HL-60 (cell line): ENCODE results near the gene BCAT1.

Experiments
- DNase-seq, 2 experiments: peaks; one replicate each; pipeline ENCODE4 v3.0.0-alpha.2; 2010 to 2020; ENCODE audit warnings: low read depth in 1 of 2, low spot score in 1 of 2
- H3K27ac ChIP-seq: fragments of 250-450 bp; sonication (Bioruptor Pico); replicated peaks from 2 replicates; pipeline ENCODE4 v1.5.1; 2020; ENCODE audit warnings: mild to moderate bottlenecking, moderate library complexity
- H3K27me3 ChIP-seq: fragments of 250-450 bp; sonication (Bioruptor Pico); 2 replicates; pipeline ENCODE4 v1.5.1; 2021; ENCODE audit warnings: mild to moderate bottlenecking, moderate library complexity; ENCODE audit not compliant: insufficient read depth, poor library complexity, severe bottlenecking
- H3K4me3 ChIP-seq: replicated peaks from 2 replicates; pipeline ENCODE4 v1.5.1; 2011; ENCODE audit warnings: mild to moderate bottlenecking, control low read depth, low read length; ENCODE audit not compliant: insufficient read depth
- GABPA ChIP-seq: IDR thresholded peaks from 2 replicates; pipeline ENCODE4 v1.6.1; 2012; ENCODE audit warnings: low read depth
- POLR2AphosphoS5 ChIP-seq: IDR thresholded peaks from 2 replicates; pipeline ENCODE4 v1.6.1; 2012; ENCODE audit warnings: low read depth
- SPI1 ChIP-seq: IDR thresholded peaks from 2 replicates; pipeline ENCODE4 v1.6.1; 2012; ENCODE audit warnings: low read depth, mild to moderate bottlenecking, borderline replicate concordance
- TF ChIP-seq, protein P1 (sequence below): IDR thresholded peaks from 2 replicates; pipeline ENCODE4 v1.6.1; 2012; ENCODE audit warnings: low read depth; ENCODE audit not compliant: insufficient replicate concordance
- TF ChIP-seq, protein P2 (sequence below): IDR thresholded peaks from one replicate; pipeline ENCODE4 v1.5.1; 2011; ENCODE audit warnings: low read length, control low read depth, inconsistent platforms; ENCODE audit not compliant: insufficient read depth

BCAT1 gene

DNA sequence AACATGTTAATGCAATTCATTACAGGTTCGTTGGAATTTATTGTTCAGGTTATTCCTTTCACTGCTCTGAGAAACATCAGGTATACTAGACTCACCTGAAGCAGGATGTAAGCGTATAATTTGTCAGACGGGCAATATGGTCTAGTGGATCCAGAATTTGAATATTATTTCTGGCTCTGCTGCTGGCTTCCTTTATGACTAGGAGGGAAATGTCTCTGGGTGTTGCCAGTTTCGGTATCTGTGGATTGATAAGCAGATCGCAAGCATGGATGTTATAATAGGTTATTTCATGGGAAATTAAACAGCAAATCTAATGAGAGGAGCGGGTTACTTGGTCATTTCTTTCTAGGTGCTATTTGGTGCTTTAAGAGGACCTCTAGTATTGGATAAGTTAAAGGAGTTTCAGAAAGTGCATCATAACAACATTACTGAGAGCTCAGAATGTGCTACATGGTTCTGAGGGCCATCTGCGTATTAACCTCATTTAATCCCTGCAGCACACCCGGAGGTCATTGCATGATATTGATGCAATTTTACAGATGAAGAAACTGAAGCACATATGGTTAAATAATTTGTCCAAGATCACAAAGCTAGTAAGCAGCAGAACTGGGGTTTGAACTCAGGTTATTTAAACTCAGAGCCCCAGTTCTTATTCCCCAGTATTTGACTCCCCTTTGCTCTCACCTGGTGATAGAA, 47.3 kb upstream of the BCAT1 start:
- Histone ChIP-seq H3K27ac (no peak overlapping the region), H3K27me3 (no peaks in the 10 kb centered on the region), H3K4me3 (no peak overlapping the region)
- DNase-seq: no peak
- TF ChIP-seq SPI1 (no peak), GABPA (no peak), POLR2AphosphoS5 (no peak)
- TF ChIP-seq, protein P1, sequence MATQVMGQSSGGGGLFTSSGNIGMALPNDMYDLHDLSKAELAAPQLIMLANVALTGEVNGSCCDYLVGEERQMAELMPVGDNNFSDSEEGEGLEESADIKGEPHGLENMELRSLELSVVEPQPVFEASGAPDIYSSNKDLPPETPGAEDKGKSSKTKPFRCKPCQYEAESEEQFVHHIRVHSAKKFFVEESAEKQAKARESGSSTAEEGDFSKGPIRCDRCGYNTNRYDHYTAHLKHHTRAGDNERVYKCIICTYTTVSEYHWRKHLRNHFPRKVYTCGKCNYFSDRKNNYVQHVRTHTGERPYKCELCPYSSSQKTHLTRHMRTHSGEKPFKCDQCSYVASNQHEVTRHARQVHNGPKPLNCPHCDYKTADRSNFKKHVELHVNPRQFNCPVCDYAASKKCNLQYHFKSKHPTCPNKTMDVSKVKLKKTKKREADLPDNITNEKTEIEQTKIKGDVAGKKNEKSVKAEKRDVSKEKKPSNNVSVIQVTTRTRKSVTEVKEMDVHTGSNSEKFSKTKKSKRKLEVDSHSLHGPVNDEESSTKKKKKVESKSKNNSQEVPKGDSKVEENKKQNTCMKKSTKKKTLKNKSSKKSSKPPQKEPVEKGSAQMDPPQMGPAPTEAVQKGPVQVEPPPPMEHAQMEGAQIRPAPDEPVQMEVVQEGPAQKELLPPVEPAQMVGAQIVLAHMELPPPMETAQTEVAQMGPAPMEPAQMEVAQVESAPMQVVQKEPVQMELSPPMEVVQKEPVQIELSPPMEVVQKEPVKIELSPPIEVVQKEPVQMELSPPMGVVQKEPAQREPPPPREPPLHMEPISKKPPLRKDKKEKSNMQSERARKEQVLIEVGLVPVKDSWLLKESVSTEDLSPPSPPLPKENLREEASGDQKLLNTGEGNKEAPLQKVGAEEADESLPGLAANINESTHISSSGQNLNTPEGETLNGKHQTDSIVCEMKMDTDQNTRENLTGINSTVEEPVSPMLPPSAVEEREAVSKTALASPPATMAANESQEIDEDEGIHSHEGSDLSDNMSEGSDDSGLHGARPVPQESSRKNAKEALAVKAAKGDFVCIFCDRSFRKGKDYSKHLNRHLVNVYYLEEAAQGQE: no peak
- TF ChIP-seq, protein P2, sequence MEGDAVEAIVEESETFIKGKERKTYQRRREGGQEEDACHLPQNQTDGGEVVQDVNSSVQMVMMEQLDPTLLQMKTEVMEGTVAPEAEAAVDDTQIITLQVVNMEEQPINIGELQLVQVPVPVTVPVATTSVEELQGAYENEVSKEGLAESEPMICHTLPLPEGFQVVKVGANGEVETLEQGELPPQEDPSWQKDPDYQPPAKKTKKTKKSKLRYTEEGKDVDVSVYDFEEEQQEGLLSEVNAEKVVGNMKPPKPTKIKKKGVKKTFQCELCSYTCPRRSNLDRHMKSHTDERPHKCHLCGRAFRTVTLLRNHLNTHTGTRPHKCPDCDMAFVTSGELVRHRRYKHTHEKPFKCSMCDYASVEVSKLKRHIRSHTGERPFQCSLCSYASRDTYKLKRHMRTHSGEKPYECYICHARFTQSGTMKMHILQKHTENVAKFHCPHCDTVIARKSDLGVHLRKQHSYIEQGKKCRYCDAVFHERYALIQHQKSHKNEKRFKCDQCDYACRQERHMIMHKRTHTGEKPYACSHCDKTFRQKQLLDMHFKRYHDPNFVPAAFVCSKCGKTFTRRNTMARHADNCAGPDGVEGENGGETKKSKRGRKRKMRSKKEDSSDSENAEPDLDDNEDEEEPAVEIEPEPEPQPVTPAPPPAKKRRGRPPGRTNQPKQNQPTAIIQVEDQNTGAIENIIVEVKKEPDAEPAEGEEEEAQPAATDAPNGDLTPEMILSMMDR: no peak

DNA sequence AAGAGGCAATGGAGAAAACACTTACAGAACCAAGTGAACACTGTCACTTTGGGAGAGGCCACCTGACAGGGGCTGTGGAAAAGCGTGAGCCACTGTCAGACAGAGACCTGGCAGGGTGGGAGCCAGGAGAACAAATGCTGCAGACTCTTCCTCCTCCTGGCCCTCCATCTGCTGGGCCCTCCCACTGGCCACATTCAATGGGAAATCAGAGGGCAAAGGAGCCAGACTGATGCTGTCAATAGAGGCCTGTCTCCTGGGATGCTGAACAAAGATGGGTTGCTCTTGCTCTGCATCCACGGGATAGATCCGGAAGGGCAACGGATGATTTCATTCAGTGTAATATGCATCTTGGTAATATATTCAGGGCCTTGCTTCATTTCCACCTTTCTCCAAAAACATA, 44.9 kb upstream of the BCAT1 start:
- no peak overlapping the region for H3K27ac ChIP-seq
- no peaks in the 10 kb centered on the region for H3K27me3 ChIP-seq
- DNase-seq: no peak
- no peak for TF ChIP-seq SPI1
- TF ChIP-seq POLR2AphosphoS5: no peak
- no peak for TF ChIP-seq GABPA
- TF ChIP-seq, protein P1: no peak
- TF ChIP-seq, protein P2: no peak
- no peak overlapping the region for H3K4me3 ChIP-seq

DNA sequence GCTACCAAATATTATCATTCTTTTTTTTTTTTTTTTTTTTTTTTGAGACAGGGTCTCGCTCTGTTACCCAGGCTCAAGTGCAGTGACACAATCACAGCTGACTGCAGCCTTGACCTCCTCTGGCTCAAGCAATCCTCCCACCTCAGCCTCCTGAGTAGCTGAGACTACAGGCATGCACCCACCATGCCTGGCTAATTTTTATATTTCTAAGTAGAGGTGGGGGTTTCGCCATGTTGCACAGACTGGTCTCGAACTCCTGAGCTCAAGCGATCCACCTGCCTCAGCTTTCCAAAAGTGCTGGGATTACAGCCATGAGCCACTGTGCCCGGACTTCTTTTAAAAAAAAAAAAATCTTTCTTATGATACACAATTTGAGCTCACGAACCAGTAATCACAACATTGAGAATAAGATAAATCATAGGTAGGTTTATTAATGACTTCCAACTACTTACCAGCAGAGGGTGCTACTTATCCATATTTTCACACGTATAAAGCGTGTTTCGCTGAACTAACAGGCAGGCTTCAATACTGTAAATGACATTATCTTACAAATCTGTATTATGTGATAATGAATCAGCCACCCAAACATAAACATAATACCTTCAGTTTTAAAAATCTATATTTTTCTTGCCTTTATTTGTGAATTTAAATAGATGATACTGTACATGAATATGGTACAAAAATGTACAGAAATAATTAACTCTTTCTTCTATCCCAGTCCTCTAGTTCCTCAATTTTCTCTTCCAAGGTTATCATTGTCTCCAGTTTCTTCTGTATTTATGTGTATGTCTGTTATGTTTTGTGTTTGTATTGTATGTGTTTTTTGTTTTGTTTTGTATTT, 42.5 kb upstream of the BCAT1 start:
- no peaks in the 10 kb centered on the region for H3K27me3 ChIP-seq
- H3K4me3 ChIP-seq: no peak overlapping the region
- H3K27ac ChIP-seq: no peak overlapping the region
- TF ChIP-seq, protein P1: no peak
- TF ChIP-seq, protein P2: peak; percentile 22
- no peak for TF ChIP-seq GABPA
- peak in 1 of 2 experiments; percentile 36 for DNase-seq
